Renal cortical epithelial cell (primary cell): ENCODE results near the gene DCTN1. TPM values are rescaled to one million over a fixed set of nuclear protein-coding genes. Genes with fewer than 3 reads are reported as not detected.
"Not testable (repeated sequence)": the region's sequence is repeated elsewhere in the genome, so short reads cannot be mapped to it uniquely, and the experiment has no call there.

ENCODE experiments used
- DNase-seq: peaks from one replicate; pipeline ENCODE4 v3.0.0-alpha.2; 2011; ENCODE audit warnings: low read depth
- total RNA-seq: library from RNA; depleted of rRNA; stranded (reverse); fragments of >200 nt; gene quantifications from 2 replicates; pipeline ENCODE4 v1.2.3, GENCODE V29; 2014

Gene DCTN1
- total RNA-seq, 1 donor from 2014 or later: 196 TPM

GRCh38 chr2:74371421-74371820, 8.7 kb downstream of the DCTN1 start:
- no peak for DNase-seq

DNA sequence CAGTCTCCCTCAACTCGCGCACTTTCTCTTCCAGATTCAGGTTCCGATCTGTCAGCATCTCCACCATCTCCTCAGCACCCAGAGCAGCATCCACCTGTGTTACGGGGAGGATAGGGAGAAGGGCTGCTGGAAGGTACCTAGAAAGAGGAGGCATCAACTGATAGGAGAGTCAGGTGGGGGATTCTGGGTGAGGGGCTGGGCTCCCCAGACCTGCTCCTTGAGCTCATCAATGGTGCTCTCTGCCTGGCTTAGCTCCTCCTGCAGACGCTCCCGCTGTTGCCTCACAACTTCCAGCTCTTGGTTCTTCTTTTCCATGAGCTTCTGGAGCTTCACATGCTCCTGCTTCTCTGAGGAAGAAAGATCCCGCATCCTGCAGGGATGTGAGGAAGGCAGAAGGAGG, 10.1 kb downstream of the DCTN1 start:
- no peak for DNase-seq

DNA sequence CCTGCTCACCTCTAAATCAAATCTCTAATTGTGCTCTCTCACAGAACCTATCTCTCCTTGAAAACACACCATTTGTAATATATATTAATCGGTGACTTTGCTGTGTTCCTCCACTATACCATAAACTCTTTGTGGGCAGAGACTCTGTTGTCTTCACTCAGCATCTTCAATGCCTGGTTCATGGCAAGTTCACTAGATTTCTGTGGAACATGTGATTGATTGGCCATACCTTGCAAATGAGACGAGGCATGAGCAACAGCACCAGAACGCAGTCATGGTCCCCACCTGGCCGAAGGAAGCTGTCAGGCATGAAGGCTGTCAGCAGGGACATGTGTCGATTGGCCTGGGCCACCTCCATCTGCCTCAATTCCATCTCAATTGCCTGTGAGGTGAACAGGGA, 11.6 kb downstream of the DCTN1 start:
- DNase-seq: no peak

DNA sequence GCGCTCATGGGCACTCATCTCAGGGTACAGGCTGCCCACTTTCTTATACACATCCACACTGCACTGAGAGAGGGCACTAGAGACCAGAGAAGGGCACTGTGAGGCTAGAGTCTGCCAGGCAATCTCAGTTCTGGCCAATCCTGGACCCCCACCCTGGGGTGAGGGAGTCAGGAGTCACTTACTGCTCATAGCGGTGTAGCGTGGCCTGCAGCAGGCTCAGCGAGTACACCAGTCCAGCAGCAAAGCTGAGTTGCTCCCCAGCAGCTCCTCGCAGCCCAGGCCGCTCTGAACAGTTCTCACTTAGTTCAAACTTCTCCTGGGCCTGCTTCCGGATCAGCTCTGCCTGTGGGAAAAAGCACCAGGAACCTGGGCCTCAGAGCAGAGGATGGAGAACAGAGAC, 12.3 kb downstream of the DCTN1 start:
- no peak for DNase-seq

DNA sequence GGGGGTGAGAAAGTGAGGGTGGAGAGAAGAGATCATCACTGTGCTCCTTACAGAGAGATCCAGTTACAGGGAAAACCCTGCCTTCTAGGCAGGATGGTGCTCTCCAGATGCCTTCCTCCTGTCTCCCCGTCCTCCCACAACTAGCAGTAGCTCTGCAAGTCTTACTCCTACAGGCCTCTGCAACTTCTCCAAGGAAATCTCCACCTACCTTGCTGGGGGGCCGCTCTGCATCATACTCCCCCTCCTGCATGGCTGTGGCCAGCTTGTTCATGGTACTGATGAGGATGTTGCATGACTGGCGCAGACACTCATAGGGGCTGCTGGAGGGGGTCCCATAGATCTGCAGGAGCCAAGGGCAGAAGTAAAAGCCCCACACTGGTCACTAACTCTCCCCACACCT, 14.1 kb downstream of the DCTN1 start:
- no peak for DNase-seq

- DNase-seq: no peak
Measured at GRCh38 chr2:74364533-74365505, 15.3 kb downstream of the DCTN1 start.

DNA sequence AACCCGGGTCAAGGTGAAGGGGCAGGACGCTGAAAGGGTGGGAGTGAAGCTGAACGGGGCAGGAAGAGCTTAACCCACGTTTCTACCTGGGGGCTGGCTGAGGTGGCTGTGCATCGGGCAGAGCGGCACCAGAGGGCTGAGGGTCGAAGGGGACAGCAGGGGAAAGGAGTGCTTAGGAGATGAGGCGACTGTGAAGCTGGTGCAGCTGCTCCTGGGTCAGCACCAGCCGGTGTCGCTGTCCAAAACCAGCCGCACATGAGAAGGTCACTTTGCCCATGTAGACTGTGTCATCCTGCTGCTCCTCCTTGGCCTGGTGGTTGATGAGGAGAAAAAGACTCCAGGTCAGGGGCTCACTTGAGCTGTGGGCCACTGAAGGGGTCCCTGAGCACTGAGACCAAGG, 18.8 kb downstream of the DCTN1 start:
- DNase-seq: no peak

- no peak for DNase-seq
Measured at GRCh38 chr2:74357627-74358026, 22.5 kb downstream of the DCTN1 start.

DNA sequence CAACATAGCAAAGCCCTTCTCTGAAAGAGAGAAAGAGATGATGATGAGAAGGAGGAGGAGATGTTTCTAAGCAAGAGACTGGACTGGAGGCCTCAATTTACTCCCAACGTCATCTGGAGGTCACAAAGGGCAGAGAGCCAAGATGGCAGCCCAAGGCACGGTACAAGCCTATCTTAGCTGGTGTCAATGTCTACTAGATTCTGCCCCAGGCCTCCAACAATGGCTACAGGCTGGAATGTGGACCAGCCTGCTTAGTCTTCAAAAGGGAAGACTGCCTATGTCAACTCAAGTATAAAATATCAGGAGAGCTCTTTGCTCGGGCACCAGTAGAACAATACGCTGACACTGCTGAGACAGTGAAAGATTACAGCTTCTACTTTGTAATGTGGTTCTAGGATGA, 30.2 kb downstream of the DCTN1 start:
- no peak for DNase-seq

GRCh38 chr2:74347742-74348141, 32.4 kb downstream of the DCTN1 start:
- no peak for DNase-seq

- DNase-seq: no peak
Measured at GRCh38 chr2:74347303-74347702, 32.8 kb downstream of the DCTN1 start.

- no peak for DNase-seq
Measured at GRCh38 chr2:74345272-74345943, 34.7 kb downstream of the DCTN1 start.

GRCh38 chr2:74343316-74343715, 36.8 kb downstream of the DCTN1 start, which contains the start of gene SLC4A5:
Gene SLC4A5 (minus strand): TSS chr2:74343416. CDS start chr2:74315023, 28,393 bp downstream.
- no peak for DNase-seq

DNA sequence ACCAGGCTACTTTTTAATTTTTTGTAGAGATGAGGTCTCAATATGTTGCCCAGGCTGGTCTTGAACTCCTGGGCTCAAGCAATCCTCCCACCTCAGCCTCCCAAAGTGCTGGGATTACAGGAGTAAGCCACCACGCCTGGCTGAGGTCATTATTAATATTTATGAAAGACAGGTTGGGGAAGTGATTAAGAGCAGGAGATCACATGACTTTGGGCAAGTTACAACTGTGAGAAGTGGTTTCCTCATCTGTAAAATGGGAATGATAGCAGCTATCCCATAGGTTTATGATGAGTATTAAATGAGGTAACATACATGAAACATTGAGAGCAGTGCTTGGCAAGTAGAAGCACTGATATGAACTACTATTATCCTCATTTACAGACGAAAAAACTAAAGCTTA, 43.9 kb downstream of the DCTN1 start:
- not testable (repeated sequence) for DNase-seq

DNA sequence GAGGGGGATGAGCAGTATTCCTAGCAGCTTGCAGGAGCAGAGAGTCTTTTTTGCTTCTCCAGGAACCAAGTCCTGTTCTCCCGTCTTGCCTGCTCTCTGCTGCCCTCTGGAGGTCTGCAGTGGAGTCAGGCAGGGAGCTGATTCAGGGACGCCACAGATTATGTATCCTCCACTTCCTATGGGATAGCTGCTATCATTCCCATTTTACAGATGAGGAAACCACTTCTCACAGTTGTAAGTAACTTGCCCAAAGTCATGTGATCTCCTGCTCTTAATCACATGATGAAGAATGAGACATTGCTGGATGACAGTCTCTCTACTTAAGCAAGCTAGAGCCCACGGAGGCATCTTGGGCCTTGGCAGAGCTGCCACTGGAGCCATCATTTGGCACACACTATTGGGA, 45.2 kb downstream of the DCTN1 start:
- DNase-seq: peak; percentile 59

DNA sequence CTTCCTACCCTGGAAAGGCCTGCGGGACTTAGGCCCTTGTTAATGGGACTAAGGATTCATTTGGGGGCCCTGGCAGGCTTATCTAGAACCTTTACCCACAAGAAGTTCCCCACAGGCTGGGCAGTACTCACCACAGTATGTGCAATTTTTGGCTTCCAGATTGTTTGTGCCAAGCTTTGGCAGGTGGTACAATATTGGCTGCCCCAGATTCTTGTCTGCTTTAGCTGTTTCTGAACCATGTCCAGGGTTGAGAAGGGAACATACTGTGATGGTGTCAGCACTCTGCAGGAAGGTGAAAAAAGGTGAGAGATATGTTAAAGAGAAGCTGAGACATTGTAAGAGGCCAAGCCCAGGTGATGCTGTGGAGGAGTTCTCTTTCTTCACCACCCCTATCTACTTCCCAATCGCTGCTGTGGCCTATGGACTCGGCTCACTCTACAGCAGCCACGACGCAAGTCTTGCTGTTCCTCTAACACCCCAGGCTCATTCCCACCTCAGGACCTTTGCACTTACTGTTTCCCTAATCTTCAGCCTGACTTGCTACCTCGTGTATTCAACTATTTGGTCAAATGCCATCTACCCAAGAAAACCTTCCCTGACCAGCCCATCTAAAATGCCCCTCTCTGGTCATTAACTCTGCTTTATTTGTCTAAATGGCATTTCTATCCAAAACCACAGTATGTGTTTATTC, 46.1 kb downstream of the DCTN1 start:
- no peak for DNase-seq

GRCh38 chr2:74333175-74333574, 46.9 kb downstream of the DCTN1 start:
- DNase-seq: peak; percentile 38

DNA sequence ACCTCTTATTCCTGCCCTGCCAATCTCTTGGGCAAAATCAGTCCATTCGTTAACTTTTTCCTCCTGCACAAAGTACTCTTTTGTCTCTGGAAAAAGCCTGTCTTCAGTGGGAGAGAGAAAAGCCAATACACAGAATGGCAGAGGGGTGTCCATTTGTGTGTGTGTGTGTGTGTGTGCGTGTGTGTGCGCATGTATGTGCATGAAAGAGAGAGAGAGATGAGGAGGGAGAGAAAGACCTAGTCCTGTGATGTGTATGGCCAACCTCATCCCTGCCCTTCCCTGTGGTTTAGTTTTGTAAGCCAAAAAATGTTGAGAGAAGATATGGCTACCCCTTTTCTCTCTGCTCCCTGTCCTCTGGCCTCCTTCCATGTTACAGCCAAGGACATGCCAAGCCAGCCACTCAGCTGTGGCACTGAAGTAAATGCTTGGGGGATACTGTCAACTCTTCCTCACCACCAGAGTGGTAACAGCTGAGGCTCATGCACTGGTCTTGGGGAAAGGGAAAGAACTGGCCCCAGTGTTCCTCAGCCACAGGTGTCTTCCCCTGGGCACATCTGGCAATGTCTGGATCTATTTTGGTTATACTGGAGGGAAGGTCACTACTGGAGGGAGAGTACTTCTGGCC, 47.4 kb downstream of the DCTN1 start:
- DNase-seq: no peak

GRCh38 chr2:74328573-74328972, 51.5 kb downstream of the DCTN1 start:
- no peak for DNase-seq

DNA sequence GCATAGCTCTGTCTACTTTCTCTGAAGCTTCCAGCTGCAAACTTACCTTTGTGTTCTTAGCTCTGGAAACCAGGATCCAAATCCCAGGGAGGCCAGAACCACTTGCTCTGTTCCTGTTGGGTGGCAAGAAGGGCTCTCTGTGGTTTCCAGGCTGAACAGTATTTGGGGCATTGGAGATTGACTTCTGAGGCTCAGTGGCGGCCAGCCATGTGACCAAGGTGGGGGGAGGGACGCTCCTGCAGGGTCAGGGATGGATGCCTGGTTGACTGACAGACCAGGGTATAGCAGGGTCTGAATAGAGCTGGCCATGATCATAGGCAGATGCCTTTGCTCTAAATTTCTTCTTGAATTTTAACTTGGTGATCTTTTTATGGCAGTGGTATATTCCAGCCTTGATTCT, 52.0 kb downstream of the DCTN1 start:
- no peak for DNase-seq

- DNase-seq: no peak
Measured at GRCh38 chr2:74327627-74328026, 52.5 kb downstream of the DCTN1 start.

- DNase-seq: no peak
Measured at GRCh38 chr2:74327199-74327598, 52.9 kb downstream of the DCTN1 start.
